Smooth muscle cell (in vitro differentiated cells): Measurements from ENCODE around the gene ITIH5. TPM values are rescaled to one million over a fixed set of nuclear protein-coding genes. Genes with fewer than 3 reads are reported as not detected.

Experiments used
- DNase-seq: peaks from one replicate; lab custom pipeline; 2025; ENCODE audit not compliant: unreplicated experiment; lab: John Stamatoyannopoulos, UW
- H2AFZ ChIP-seq: fragments of 200-600 bp; sonication (generic); 2 replicates; pipeline ENCODE4 v1.6.0; 2016; ENCODE audit warnings: antibody characterized with exemption, low read depth, mild to moderate bottlenecking
- H3F3A ChIP-seq: fragments of 200-600 bp; sonication (generic); 2 replicates; pipeline ENCODE4 v1.6.0; 2017; ENCODE audit warnings: antibody characterized with exemption, low read depth
- H3K27ac ChIP-seq: fragments of 200-600 bp; sonication (generic); 2 replicates; pipeline ENCODE4 v1.5.1; 2016; ENCODE audit warnings: low read depth, mild to moderate bottlenecking
- H3K27me3 ChIP-seq: fragments of 200-600 bp; sonication (generic); 2 replicates; pipeline ENCODE4 v1.6.1; 2016; ENCODE audit warnings: low read depth, mild to moderate bottlenecking
- H3K36me3 ChIP-seq: fragments of 200-600 bp; sonication (generic); 2 replicates; pipeline ENCODE4 v1.5.1; 2016; ENCODE audit warnings: low read depth
- H3K4me1 ChIP-seq: fragments of 200-600 bp; sonication (generic); 2 replicates; pipeline ENCODE4 v1.5.1; 2016; ENCODE audit warnings: low read depth
- H3K4me2 ChIP-seq: fragments of 200-600 bp; sonication (generic); 2 replicates; pipeline ENCODE4 v1.6.0; 2016; ENCODE audit warnings: mild to moderate bottlenecking
- H3K4me3 ChIP-seq: fragments of 200-600 bp; sonication (generic); 2 replicates; pipeline ENCODE4 v1.5.1; 2016; ENCODE audit warnings: mild to moderate bottlenecking
- H3K79me2 ChIP-seq: fragments of 200-600 bp; sonication (generic); 2 replicates; pipeline ENCODE4 v1.6.0; 2016; ENCODE audit warnings: low read depth, mild to moderate bottlenecking
- H3K9ac ChIP-seq: fragments of 200-600 bp; sonication (generic); 2 replicates; pipeline ENCODE4 v1.6.0; 2016; ENCODE audit warnings: low read depth
- H3K9me3 ChIP-seq: fragments of 200-600 bp; sonication (generic); replicated peaks from 2 replicates; pipeline ENCODE4 v1.5.1; 2016; ENCODE audit warnings: low read depth
- H4K20me1 ChIP-seq: fragments of 200-600 bp; sonication (generic); 2 replicates; pipeline ENCODE4 v1.6.0; 2016; ENCODE audit warnings: low read depth
- WGBS: methylation state at CpG from one replicate; pipeline ENCODE4 v1.1.7; 2016; ENCODE audit warnings: low lambda C conversion rate; 5-methylcytosine and 5-hydroxymethylcytosine counted together
- polyA plus RNA-seq: library from polyadenylated mRNA; unstranded; fragments of >200 nt; fragmentation: Nextera tagmentation; extraction: Ambion mirVana; gene quantifications from 2 replicates; pipeline ENCODE4 v1.2.1, GENCODE V29; 2016
- total RNA-seq: library from RNA; depleted of rRNA; stranded (reverse); fragments of >200 nt; gene quantifications from 2 replicates; pipeline ENCODE4 v1.2.3, GENCODE V29; 2014
- TF ChIP-seq, protein P1 (sequence below): fragments of 200-600 bp; sonication (generic); IDR thresholded peaks from 2 replicates; pipeline ENCODE4 v1.5.1; 2017; ENCODE audit warnings: borderline replicate concordance, mild to moderate bottlenecking, antibody characterized with exemption; ENCODE audit not compliant: insufficient read depth, poor library complexity, severe bottlenecking

The ITIH5 gene
- total and polyA plus RNA-seq, 2 experiments from 2014 or later, result 9.1 to 12.6 TPM

GRCh38 chr10:7529638-7530037, 137.1 kb downstream of the ITIH5 start:
- Histone ChIP-seq H2AFZ (no peak overlapping the region), H3K36me3 (no peaks in the 10 kb centered on the region), H4K20me1 (no peaks in the 10 kb centered on the region), H3K27ac (no peak overlapping the region), H3K9me3 (no peaks in the 10 kb centered on the region), H3K27me3 (peaks cover 7% of the 10 kb centered on the region), H3K4me2 (no peak overlapping the region), H3K79me2 (no peaks in the 10 kb centered on the region), H3K4me1 (no peaks in the 10 kb centered on the region), H3K9ac (no peak overlapping the region), H3K4me3 (no peak overlapping the region), H3F3A (no peaks in the 10 kb centered on the region)
- WGBS, result 69% methylated on average over 6 of the region's 7 CpGs
- TF ChIP-seq, protein P1, sequence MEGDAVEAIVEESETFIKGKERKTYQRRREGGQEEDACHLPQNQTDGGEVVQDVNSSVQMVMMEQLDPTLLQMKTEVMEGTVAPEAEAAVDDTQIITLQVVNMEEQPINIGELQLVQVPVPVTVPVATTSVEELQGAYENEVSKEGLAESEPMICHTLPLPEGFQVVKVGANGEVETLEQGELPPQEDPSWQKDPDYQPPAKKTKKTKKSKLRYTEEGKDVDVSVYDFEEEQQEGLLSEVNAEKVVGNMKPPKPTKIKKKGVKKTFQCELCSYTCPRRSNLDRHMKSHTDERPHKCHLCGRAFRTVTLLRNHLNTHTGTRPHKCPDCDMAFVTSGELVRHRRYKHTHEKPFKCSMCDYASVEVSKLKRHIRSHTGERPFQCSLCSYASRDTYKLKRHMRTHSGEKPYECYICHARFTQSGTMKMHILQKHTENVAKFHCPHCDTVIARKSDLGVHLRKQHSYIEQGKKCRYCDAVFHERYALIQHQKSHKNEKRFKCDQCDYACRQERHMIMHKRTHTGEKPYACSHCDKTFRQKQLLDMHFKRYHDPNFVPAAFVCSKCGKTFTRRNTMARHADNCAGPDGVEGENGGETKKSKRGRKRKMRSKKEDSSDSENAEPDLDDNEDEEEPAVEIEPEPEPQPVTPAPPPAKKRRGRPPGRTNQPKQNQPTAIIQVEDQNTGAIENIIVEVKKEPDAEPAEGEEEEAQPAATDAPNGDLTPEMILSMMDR, result peak; percentile 44
- no peak for DNase-seq

DNA sequence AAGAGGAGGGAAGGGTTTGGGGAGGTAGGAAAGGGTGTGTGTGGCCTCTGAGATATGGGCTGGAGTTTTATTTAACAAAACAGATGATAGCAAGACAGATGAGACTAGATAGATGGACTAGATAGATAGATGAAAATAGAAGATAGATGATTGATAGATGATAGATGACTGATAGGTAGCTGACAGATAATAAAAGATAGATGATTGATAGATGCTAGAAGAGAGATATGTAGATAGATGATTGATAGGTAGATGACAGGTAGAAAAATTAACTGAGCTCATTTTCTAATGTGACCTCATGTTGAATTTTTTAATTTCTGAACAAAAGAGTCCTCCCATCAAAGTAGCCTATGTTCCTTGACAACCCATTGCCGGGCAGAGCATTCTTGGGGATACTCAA, 139.3 kb downstream of the ITIH5 start:
- Histone ChIP-seq H3K27me3 (peaks cover 7% of the 10 kb centered on the region), H3F3A (no peaks in the 10 kb centered on the region), H3K79me2 (no peaks in the 10 kb centered on the region), H4K20me1 (no peaks in the 10 kb centered on the region), H3K4me2 (no peak overlapping the region), H3K36me3 (no peaks in the 10 kb centered on the region), H3K9me3 (no peaks in the 10 kb centered on the region), H2AFZ (no peak overlapping the region), H3K4me3 (no peak overlapping the region), H3K27ac (no peak overlapping the region), H3K4me1 (no peaks in the 10 kb centered on the region), H3K9ac (no peak overlapping the region)
- no peak for DNase-seq
- 96% methylated on average over 1 of the region's 1 CpG for WGBS
- TF ChIP-seq, protein P1, result no peak

DNA sequence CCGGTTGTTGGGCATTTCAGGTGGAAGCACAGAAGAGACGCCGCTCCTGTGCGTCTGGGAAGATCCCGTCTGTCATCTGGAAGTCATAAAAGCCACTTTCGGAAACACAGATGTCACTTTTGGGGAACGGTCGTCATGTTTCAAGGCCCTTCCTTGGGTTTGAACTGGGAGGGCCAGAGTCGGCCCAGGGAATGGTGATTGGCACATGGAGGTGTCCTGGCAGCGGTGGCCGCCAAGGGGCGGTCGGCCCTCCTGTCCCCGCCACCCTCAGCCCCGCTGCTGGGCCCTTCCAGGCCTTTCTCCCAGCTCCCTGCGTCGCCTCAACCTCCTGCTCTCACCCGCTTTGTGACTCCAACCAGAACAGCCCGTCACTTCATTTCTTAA, 140.8 kb downstream of the ITIH5 start:
- H3K4me3 ChIP-seq, result no peak overlapping the region
- H3K4me1 ChIP-seq, result no peaks in the 10 kb centered on the region
- no peaks in the 10 kb centered on the region for H3K36me3 ChIP-seq
- no peak overlapping the region for H3K27ac ChIP-seq
- H3F3A ChIP-seq, result no peaks in the 10 kb centered on the region
- no peak overlapping the region for H3K9ac ChIP-seq
- DNase-seq, result no peak
- no peak overlapping the region for H3K4me2 ChIP-seq
- H2AFZ ChIP-seq, result no peak overlapping the region
- peaks cover 13% of the 10 kb centered on the region for H3K27me3 ChIP-seq
- H3K79me2 ChIP-seq, result no peaks in the 10 kb centered on the region
- TF ChIP-seq, protein P1, result no peak
- H4K20me1 ChIP-seq, result no peaks in the 10 kb centered on the region
- 87% methylated on average over 19 of the region's 19 CpGs for WGBS
- no peaks in the 10 kb centered on the region for H3K9me3 ChIP-seq

DNA sequence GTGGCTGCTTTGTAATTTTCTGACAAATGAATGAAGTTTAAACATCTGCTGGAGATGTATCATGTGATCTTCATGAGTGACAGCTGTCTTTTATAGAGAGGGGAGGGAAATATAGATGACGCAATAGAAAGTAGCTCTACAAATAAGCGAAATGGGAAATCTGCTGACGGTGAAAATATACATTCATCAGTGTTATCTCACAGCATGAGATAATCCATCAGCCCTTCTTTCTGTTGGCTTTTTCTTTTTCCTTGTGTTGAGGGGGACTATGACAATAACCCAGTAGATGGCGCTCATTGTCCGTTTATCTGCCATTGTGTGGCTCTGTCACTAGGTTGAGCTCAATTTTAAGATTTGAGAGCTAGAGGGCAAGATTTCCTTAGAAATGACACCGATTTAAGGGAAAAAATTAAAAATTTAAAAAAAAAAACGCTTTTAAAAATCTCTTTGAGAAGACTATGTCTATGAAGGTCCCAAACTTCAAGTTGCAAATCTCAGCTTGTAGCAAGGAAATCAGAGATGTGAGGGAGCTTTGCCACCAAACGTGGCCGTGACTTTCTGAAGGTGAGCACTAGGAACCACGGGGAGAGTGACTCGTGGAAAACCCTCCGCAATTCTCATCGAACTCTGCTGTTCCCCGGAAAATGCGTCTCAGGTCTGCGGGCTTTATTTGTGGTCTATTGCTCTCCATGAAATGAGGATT, 141.3 kb downstream of the ITIH5 start:
- WGBS, result 47% methylated on average over 16 of the region's 16 CpGs
- no peaks in the 10 kb centered on the region for H3K4me1 ChIP-seq
- no peak overlapping the region for H3K27ac ChIP-seq
- no peaks in the 10 kb centered on the region for H3K36me3 ChIP-seq
- H3K9me3 ChIP-seq, result no peaks in the 10 kb centered on the region
- TF ChIP-seq, protein P1, result peak; percentile 91
- H3K9ac ChIP-seq, result no peak overlapping the region
- no peaks in the 10 kb centered on the region for H3F3A ChIP-seq
- H3K27me3 ChIP-seq, result peaks cover 13% of the 10 kb centered on the region
- no peak overlapping the region for H3K4me3 ChIP-seq
- H2AFZ ChIP-seq, result no peak overlapping the region
- H3K4me2 ChIP-seq, result no peak overlapping the region
- no peaks in the 10 kb centered on the region for H3K79me2 ChIP-seq
- no peak for DNase-seq
- no peaks in the 10 kb centered on the region for H4K20me1 ChIP-seq
